ENCODE data around the gene HOXB9. TPM values are rescaled to one million over a fixed set of nuclear protein-coding genes. Genes with fewer than 3 reads are reported as not detected.

HOXB9 gene
- total and polyA plus RNA-seq, 9 of the 15 experiments (the other 6 are each of a cell fraction or from before 2014, with no cell fraction given): 3.1 to 196 (median 77.6) TPM

DNA sequence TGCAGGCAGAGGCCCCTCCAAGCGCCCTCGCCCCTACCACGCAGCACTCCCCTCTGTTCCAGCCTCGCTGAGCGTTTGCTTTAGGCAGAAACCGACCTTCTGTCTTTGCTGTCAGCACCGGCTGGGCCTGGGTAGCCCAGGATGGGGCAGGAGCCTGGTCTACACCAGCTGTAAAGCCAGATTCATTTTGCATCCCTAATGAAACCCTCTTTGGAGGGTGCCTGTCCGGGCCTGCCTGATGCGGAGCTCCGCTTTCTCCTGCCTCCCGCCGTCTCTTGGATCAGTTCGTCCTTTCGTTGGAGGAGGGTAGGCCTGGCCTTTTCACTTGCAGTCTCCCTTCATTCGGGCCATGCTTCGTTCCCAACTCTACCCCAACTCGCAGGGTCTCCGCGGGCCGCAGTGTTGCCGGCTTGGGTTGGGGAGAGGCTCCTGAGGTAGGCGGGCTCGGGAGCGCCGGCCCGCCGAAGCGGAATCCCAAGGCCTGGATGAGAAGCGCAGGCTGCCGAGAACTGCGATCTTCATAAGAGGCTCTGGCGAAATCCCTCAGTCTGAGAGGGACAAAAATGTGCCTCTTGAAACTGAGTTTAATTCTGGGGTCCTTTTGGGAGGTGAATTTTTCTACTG lies 6.2 kb downstream of the HOXB9 start:
- no peak for DNase-seq (ENCODE audit: extremely low read depth in 1 of 4, low spot score in 3 of 4)
- TF ChIP-seq RBFOX2 (IDR thresholded peaks at IDR 0.05; ENCODE audit: low read depth, low read length): peak; percentile 80
- TF ChIP-seq BCL6 (CRISPR knock-in tag; IDR thresholded peaks at IDR 0.05): no peak
- TF ChIP-seq, protein P1, sequence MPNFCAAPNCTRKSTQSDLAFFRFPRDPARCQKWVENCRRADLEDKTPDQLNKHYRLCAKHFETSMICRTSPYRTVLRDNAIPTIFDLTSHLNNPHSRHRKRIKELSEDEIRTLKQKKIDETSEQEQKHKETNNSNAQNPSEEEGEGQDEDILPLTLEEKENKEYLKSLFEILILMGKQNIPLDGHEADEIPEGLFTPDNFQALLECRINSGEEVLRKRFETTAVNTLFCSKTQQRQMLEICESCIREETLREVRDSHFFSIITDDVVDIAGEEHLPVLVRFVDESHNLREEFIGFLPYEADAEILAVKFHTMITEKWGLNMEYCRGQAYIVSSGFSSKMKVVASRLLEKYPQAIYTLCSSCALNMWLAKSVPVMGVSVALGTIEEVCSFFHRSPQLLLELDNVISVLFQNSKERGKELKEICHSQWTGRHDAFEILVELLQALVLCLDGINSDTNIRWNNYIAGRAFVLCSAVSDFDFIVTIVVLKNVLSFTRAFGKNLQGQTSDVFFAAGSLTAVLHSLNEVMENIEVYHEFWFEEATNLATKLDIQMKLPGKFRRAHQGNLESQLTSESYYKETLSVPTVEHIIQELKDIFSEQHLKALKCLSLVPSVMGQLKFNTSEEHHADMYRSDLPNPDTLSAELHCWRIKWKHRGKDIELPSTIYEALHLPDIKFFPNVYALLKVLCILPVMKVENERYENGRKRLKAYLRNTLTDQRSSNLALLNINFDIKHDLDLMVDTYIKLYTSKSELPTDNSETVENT (CRISPR knock-in tag; IDR thresholded peaks at IDR 0.05): 0 out of 2 replicates have a peak, but pooled peaks have one; percentile 13
- TF ChIP-seq ZSCAN29 (IDR thresholded peaks at IDR 0.05): peak; percentile 93
- TF ChIP-seq, protein P2, sequence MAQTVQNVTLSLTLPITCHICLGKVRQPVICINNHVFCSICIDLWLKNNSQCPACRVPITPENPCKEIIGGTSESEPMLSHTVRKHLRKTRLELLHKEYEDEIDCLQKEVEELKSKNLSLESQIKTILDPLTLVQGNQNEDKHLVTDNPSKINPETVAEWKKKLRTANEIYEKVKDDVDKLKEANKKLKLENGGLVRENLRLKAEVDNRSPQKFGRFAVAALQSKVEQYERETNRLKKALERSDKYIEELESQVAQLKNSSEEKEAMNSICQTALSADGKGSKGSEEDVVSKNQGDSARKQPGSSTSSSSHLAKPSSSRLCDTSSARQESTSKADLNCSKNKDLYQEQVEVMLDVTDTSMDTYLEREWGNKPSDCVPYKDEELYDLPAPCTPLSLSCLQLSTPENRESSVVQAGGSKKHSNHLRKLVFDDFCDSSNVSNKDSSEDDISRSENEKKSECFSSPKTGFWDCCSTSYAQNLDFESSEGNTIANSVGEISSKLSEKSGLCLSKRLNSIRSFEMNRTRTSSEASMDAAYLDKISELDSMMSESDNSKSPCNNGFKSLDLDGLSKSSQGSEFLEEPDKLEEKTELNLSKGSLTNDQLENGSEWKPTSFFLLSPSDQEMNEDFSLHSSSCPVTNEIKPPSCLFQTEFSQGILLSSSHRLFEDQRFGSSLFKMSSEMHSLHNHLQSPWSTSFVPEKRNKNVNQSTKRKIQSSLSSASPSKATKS (CRISPR knock-in tag; IDR thresholded peaks at IDR 0.05): no peak
- peak; percentile 45; the same call in 1 of the 2 replicates for TF ChIP-seq ZFX (CRISPR knock-in tag; IDR thresholded peaks at IDR 0.05)
- TF ChIP-seq, protein P3, sequence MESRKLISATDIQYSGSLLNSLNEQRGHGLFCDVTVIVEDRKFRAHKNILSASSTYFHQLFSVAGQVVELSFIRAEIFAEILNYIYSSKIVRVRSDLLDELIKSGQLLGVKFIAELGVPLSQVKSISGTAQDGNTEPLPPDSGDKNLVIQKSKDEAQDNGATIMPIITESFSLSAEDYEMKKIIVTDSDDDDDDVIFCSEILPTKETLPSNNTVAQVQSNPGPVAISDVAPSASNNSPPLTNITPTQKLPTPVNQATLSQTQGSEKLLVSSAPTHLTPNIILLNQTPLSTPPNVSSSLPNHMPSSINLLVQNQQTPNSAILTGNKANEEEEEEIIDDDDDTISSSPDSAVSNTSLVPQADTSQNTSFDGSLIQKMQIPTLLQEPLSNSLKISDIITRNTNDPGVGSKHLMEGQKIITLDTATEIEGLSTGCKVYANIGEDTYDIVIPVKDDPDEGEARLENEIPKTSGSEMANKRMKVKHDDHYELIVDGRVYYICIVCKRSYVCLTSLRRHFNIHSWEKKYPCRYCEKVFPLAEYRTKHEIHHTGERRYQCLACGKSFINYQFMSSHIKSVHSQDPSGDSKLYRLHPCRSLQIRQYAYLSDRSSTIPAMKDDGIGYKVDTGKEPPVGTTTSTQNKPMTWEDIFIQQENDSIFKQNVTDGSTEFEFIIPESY (CRISPR knock-in tag; IDR thresholded peaks at IDR 0.05): peak; percentile 80
- no peak for TF ChIP-seq HMGN3 (IDR thresholded peaks at IDR 0.05; ENCODE audit: borderline replicate concordance, extremely low read depth, insufficient read length, low read depth, low read length)
- TF ChIP-seq CBFA2T2 (conservative IDR thresholded peaks at IDR 0.05): no peak
- TF ChIP-seq RBM22 (IDR thresholded peaks at IDR 0.05; ENCODE audit: low read depth, low read length, poor library complexity, severe bottlenecking): peak; percentile 94
- TF ChIP-seq, protein P4, sequence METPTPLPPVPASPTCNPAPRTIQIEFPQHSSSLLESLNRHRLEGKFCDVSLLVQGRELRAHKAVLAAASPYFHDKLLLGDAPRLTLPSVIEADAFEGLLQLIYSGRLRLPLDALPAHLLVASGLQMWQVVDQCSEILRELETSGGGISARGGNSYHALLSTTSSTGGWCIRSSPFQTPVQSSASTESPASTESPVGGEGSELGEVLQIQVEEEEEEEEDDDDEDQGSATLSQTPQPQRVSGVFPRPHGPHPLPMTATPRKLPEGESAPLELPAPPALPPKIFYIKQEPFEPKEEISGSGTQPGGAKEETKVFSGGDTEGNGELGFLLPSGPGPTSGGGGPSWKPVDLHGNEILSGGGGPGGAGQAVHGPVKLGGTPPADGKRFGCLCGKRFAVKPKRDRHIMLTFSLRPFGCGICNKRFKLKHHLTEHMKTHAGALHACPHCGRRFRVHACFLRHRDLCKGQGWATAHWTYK (CRISPR knock-in tag; IDR thresholded peaks at IDR 0.05): 0 out of 2 replicates have a peak, but pooled peaks have one; percentile 9
- TF ChIP-seq POLR2G (IDR thresholded peaks at IDR 0.05; ENCODE audit: low read depth, low read length): peak; percentile 87

More for the DNA sequence above, 6.2 kb downstream of the HOXB9 start:
- ATAC-seq (peak; percentile 35), FAIRE-seq (no peak)
- no peak overlapping the region for H2AFZ ChIP-seq (ENCODE audit: low read depth, low read length)
- no peaks in the 10 kb centered on the region for H3K9me3 ChIP-seq (replicated peaks; ENCODE audit: control insufficient read depth, insufficient read depth, low read depth, low read length)
- peak overlapping the region; percentile 76 for H3K4me2 ChIP-seq (ENCODE audit: insufficient read depth, low read length)
- WGBS (ENCODE audit: insufficient coverage, low coverage, missing lambda C conversion rate): 70% methylated on average over 20 of the region's 32 CpGs
- H4K20me1 ChIP-seq (replicated peaks; ENCODE audit: control insufficient read depth, insufficient read depth, low read length): peaks cover 50% of the 10 kb centered on the region
- CTCF ChIA-PET (ENCODE audit: low intra/inter-chr PET ratio): interaction anchor here (0.5 to 2.2 kb wide), 4 partner anchors 313 to 593 kb away, joined by 3 to 10 read pairs (median 6); no protein-coding TSS in a partner anchor
- H3K4me3 ChIP-seq: 0 out of 2 replicates have a peak overlapping the region, but pooled peaks have one; percentile 39
- in situ Hi-C loops (cut with MboI) (loop anchor here (10.0 kb wide), 1 partner anchor 585 kb away; the partner anchor contains the start of gene COPZ2), intact Hi-C loops (cut with micrococcal nuclease) (no loop called here)
- POLR2A ChIA-PET: interaction anchor here (0.5 to 1.3 kb wide), 4 partner anchors 17 to 208 kb away, joined by 3 read pairs; no protein-coding TSS in a partner anchor
- H3K4me1 ChIP-seq (replicated peaks in 1 of 2; ENCODE audit: control insufficient read depth in 2 of 2, insufficient read depth in 2 of 2, low read length in 2 of 2): peaks cover 48 to 50% of the 10 kb centered on the region in 2 experiments; a peak in 4 of 5 replicates
- BruUV-seq (replicated peaks): no TSS peak
- peak overlapping the region; percentile 28 to 84; a peak in 3 of 4 replicates for H3K9ac ChIP-seq (ENCODE audit: insufficient read depth in 1 of 2, low read depth in 2 of 2, low read length in 2 of 2)
- peaks cover 78% of the 10 kb centered on the region for H3K79me2 ChIP-seq (ENCODE audit: control insufficient read depth, insufficient read depth, low read length)
- H3K36me3 ChIP-seq (ENCODE audit: control insufficient read depth, insufficient read depth, low read length): peaks cover 50% of the 10 kb centered on the region
- peak overlapping the region; percentile 72; the same call in 2 of the 3 replicates for H3K27ac ChIP-seq (ENCODE audit: extremely low read depth, low read depth, low read length)
- H3K9me1 ChIP-seq (ENCODE audit: control insufficient read depth, insufficient read depth, low read length): no peaks in the 10 kb centered on the region
- H3K27me3 ChIP-seq (ENCODE audit: control insufficient read depth in 2 of 2, insufficient read depth in 2 of 2, low read length in 2 of 2): no peaks in the 10 kb centered on the region

Measured in K562 (cell line).